Nasal cavity respiratory epithelium epithelial cell of viscerocranial mucosa (primary cell): ENCODE measurements around the gene FCRL3. TPM values are rescaled to one million over a fixed set of nuclear protein-coding genes. Genes with fewer than 3 reads are reported as not detected.

Experiments
- total RNA-seq: library from RNA; depleted of rRNA; stranded (reverse); fragments of >200 nt; gene quantifications from 2 replicates; pipeline ENCODE4 v1.2.3, GENCODE V29; 2014

FCRL3 gene, protein sequence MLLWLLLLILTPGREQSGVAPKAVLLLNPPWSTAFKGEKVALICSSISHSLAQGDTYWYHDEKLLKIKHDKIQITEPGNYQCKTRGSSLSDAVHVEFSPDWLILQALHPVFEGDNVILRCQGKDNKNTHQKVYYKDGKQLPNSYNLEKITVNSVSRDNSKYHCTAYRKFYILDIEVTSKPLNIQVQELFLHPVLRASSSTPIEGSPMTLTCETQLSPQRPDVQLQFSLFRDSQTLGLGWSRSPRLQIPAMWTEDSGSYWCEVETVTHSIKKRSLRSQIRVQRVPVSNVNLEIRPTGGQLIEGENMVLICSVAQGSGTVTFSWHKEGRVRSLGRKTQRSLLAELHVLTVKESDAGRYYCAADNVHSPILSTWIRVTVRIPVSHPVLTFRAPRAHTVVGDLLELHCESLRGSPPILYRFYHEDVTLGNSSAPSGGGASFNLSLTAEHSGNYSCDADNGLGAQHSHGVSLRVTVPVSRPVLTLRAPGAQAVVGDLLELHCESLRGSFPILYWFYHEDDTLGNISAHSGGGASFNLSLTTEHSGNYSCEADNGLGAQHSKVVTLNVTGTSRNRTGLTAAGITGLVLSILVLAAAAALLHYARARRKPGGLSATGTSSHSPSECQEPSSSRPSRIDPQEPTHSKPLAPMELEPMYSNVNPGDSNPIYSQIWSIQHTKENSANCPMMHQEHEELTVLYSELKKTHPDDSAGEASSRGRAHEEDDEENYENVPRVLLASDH
- total RNA-seq, result not detected in 2 replicates

DNA sequence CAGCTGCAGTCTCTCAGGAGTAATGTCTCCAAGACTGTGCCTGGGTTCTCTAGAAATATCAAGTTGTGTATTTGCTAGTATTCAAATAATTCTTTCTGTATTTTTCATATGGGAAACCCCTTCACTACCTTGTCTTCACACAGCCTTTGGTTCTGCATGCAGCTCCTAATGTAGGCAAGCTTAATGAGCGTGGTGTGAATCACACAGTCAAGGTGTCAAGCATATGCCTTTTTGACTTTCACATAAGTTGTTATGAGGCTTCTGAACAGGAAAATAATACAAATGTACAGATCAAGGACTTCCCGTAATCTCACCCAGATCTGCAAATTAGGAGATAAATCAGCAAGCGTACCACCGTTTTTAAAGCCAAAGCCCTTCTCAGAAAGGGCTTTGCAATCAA, at the start of gene FCRL3:
Gene FCRL3 (minus strand): TSS at position 38 of the 400 bp plus-strand sequence. CDS start 280 bp downstream, outside the sequence.

Other genes with a start within 250 kb of the FCRL3 start
- gene FCRL5, start 148.3 kb downstream of the FCRL3 start, total RNA-seq, result not detected in 2 replicates
- not detected in 2 replicates for gene FCRL4, start 102.7 kb downstream of the FCRL3 start, total RNA-seq
- not detected in 2 replicates for gene FCRL2, start 76.4 kb upstream of the FCRL3 start, total RNA-seq
- gene FCRL1, start 119.4 kb upstream of the FCRL3 start, total RNA-seq, result not detected in 2 replicates
- gene CD5L, start 141.0 kb upstream of the FCRL3 start, total RNA-seq, result not detected in 2 replicates